SK-N-SH (cell line): ENCODE data around the gene PTPN13. TPM values are rescaled to one million over a fixed set of nuclear protein-coding genes. Genes with fewer than 3 reads are reported as not detected.

Source experiments
- CTCF ChIA-PET: fragments of 300-600, 350-600 bp; formaldehyde crosslinking; extraction: SDS; loops from one replicate; lab custom pipeline; 2021; lab: Yijun Ruan, JAX
- POLR2A ChIA-PET: fragments of 350-600 bp; sonication (Branson Sonifier 250); formaldehyde crosslinking; extraction: SDS; loops from one replicate; lab custom pipeline; 2020; ENCODE audit warnings: antibody characterized with exemption, inconsistent platforms; lab: Yijun Ruan, JAX
- DNase-seq: peaks from one replicate; pipeline ENCODE4 v3.0.0; 2012
- H2AFZ ChIP-seq: fragments of 200-600 bp; sonication (generic); 2 replicates; pipeline ENCODE4 v1.8.1; 2016; ENCODE audit warnings: antibody characterized with exemption, mild to moderate bottlenecking, low read depth
- H3F3A ChIP-seq: fragments of 200-600 bp; sonication (generic); replicated peaks from 2 replicates; pipeline ENCODE3; 2016; ENCODE audit warnings: antibody characterized with exemption, mild to moderate bottlenecking; ENCODE audit not compliant: insufficient read depth
- H3K27ac ChIP-seq, 2 experiments: fragments of 200-500 bp in 1 of 2; fragments of 200-600 bp in 1 of 2; sonication (Bioruptor generic) in 1 of 2; sonication (generic), shearing (Covaris generic) in 1 of 2; 2 replicates each; pipeline versions ENCODE4 v1.5.1 to v1.6.1; 2014 to 2016; ENCODE audit warnings: low read depth in 2 of 2, inconsistent platforms in 1 of 2, low read length in 1 of 2, mild to moderate bottlenecking in 1 of 2, mixed read lengths in 1 of 2
- H3K27me3 ChIP-seq: fragments of 200-600 bp; sonication (generic), shearing (Covaris generic); 2 replicates; pipeline ENCODE4 v1.6.1; 2016; ENCODE audit warnings: mixed run types; ENCODE audit not compliant: insufficient read depth
- H3K36me3 ChIP-seq, 2 experiments: fragments of 200-500 bp in 1 of 2; fragments of 200-600 bp in 1 of 2; sonication (Bioruptor generic) in 1 of 2; sonication (generic) in 1 of 2; replicated peaks in 1 of 2; 2 replicates each; pipeline versions ENCODE3 to v1.5.1; 2014 to 2016; ENCODE audit warnings: low read length in 1 of 2, mild to moderate bottlenecking in 1 of 2; ENCODE audit not compliant: insufficient read depth in 2 of 2, control insufficient read depth in 1 of 2
- H3K4me1 ChIP-seq, 2 experiments: fragments of 200-500 bp in 1 of 2; fragments of 200-600 bp in 1 of 2; sonication (Bioruptor generic) in 1 of 2; sonication (generic), shearing (Covaris generic) in 1 of 2; 2 replicates each; pipeline versions ENCODE4 v1.5.1 to v1.6.1; 2014 to 2016; ENCODE audit warnings: low read depth in 1 of 2, low read length in 1 of 2, mixed run types in 1 of 2; ENCODE audit not compliant: insufficient read depth in 2 of 2, control insufficient read depth in 1 of 2
- H3K4me2 ChIP-seq: fragments of 200-600 bp; sonication (generic), shearing (Covaris generic); 2 replicates; pipeline ENCODE4 v1.6.1; 2017; ENCODE audit warnings: mixed run types
- H3K4me3 ChIP-seq, 2 experiments: fragments of 200-500 bp in 1 of 2; fragments of 200-600 bp in 1 of 2; sonication (Bioruptor generic) in 1 of 2; sonication (generic), shearing (Covaris generic) in 1 of 2; 2 replicates each; pipeline versions ENCODE4 v1.5.1 to v1.8.1; 2014 to 2016; ENCODE audit warnings: low read depth in 2 of 2, inconsistent platforms in 1 of 2, low read length in 1 of 2, mild to moderate bottlenecking in 1 of 2, mixed read lengths in 1 of 2, moderate library complexity in 1 of 2
- H3K79me2 ChIP-seq: fragments of 200-600 bp; sonication (generic); 2 replicates; pipeline ENCODE4 v1.8.1; 2017; ENCODE audit warnings: mild to moderate bottlenecking; ENCODE audit not compliant: insufficient read depth
- H3K9ac ChIP-seq: fragments of 200-600 bp; sonication (generic); 2 replicates; pipeline ENCODE4 v1.6.1; 2017; ENCODE audit warnings: mixed run types
- H3K9me2 ChIP-seq: fragments of 200-600 bp; sonication (generic); 2 replicates; pipeline ENCODE4 v1.6.1; 2017; ENCODE audit warnings: mixed run types
- H3K9me3 ChIP-seq: fragments of 200-600 bp; sonication (generic); 2 replicates; pipeline ENCODE4 v1.6.1; 2017; ENCODE audit warnings: mixed run types, mild to moderate bottlenecking, moderate library complexity
- H4K20me1 ChIP-seq: fragments of 200-600 bp; sonication (generic); 2 replicates; pipeline ENCODE4 v1.6.1; 2017; ENCODE audit warnings: mild to moderate bottlenecking, mixed run types; ENCODE audit not compliant: insufficient read depth
- JUND ChIP-seq: IDR thresholded peaks from 2 replicates; pipeline ENCODE4 v1.4.0; 2012
- MAX ChIP-seq: IDR thresholded peaks from 2 replicates; pipeline ENCODE4 v1.4.0; 2012; ENCODE audit warnings: low read depth
- PBX3 ChIP-seq: IDR thresholded peaks from 2 replicates; pipeline ENCODE4; 2012
- RAD21 ChIP-seq: IDR thresholded peaks from 2 replicates; pipeline ENCODE4 v1.6.1; 2012; ENCODE audit warnings: mild to moderate bottlenecking, low read length
- REST ChIP-seq: IDR thresholded peaks from 2 replicates; pipeline ENCODE4 v1.6.1; 2012; ENCODE audit warnings: mild to moderate bottlenecking, low read depth, low read length, moderate library complexity
- WGBS: methylation state at CpG from one replicate; pipeline ENCODE4 v1.1.6; 2017; ENCODE audit warnings: low lambda C conversion rate; 5-methylcytosine and 5-hydroxymethylcytosine counted together
- polyA plus RNA-seq, 3 experiments: library from polyadenylated mRNA; depleted of rRNA; stranded (reverse); fragments of >200 nt; gene quantifications; 2 replicates each; pipeline ENCODE4 v1.2.3, GENCODE V29; 2012

The PTPN13 gene
- polyA plus RNA-seq, 1 of the 3 experiments (the other 2 are of a cell fraction), result 5.5 TPM

GRCh38 chr4:86657382-86657781 is 63.3 kb downstream of the PTPN13 start (continued):
- TF ChIP-seq PBX3, result no peak
- TF ChIP-seq, all 33 proteins: peak for 0

GRCh38 chr4:86657910-86658309 is 63.8 kb downstream of the PTPN13 start:
- H3K36me3 ChIP-seq, result no peaks in the 10 kb centered on the region
- H3K4me2 ChIP-seq, result no peak overlapping the region
- H4K20me1 ChIP-seq, result no peaks in the 10 kb centered on the region
- no peaks in the 10 kb centered on the region for H3K27me3 ChIP-seq
- no peak for DNase-seq
- no peak for TF ChIP-seq RAD21
- no peak for TF ChIP-seq REST
- TF ChIP-seq PBX3, result no peak
- TF ChIP-seq MAX, result no peak
- ChIA-PET POLR2A (no interaction called here), CTCF (no interaction called here)
- no peak overlapping the region for H3K27ac ChIP-seq
- H3K4me3 ChIP-seq, result no peak overlapping the region
- H3F3A ChIP-seq, result no peaks in the 10 kb centered on the region
- peaks cover 4% of the 10 kb centered on the region; the same call in 1 of the 2 replicates for H3K79me2 ChIP-seq
- H3K9me2 ChIP-seq, result no peaks in the 10 kb centered on the region
- no peaks in the 10 kb centered on the region for H3K4me1 ChIP-seq
- no peak overlapping the region for H2AFZ ChIP-seq
- H3K9ac ChIP-seq, result no peak overlapping the region
- 0 out of 2 replicates have a peak, but pooled peaks cover 10% of the 10 kb centered on the region for H3K9me3 ChIP-seq
- WGBS, result 75% methylated on average over 2 of the region's 3 CpGs

- no peak for DNase-seq
- POLR2A ChIA-PET, result no interaction called here
- no peak overlapping the region for H3K9ac ChIP-seq
Measured at GRCh38 chr4:86660401-86660800, 66.3 kb downstream of the PTPN13 start.

More at GRCh38 chr4:86660401-86660800, 66.3 kb downstream of the PTPN13 start:
- Histone ChIP-seq H3K79me2 (peaks cover 4% of the 10 kb centered on the region; the same call in 1 of the 2 replicates), H2AFZ (no peak overlapping the region), H3F3A (no peaks in the 10 kb centered on the region), H3K4me2 (no peak overlapping the region), H3K36me3 (no peaks in the 10 kb centered on the region), H3K4me3 (no peak overlapping the region), H3K27ac (no peak overlapping the region)
- CTCF ChIA-PET, result no interaction called here
- WGBS, result 98% methylated on average over 2 of the region's 2 CpGs
- TF ChIP-seq JUND (no peak), RAD21 (no peak)
- TF ChIP-seq, all 33 proteins: peak for 0
- Histone ChIP-seq H3K9me3 (no peaks in the 10 kb centered on the region), H3K9me2 (no peaks in the 10 kb centered on the region), H3K27me3 (no peaks in the 10 kb centered on the region), H3K4me1 (no peaks in the 10 kb centered on the region; a peak in 1 of 4 replicates), H4K20me1 (no peaks in the 10 kb centered on the region)
